HG03139 (cell line): Measurements from ENCODE around the gene KSR2.
"Not testable (repeated sequence)": the region's sequence is repeated elsewhere in the genome, so short reads cannot be mapped to it uniquely, and the experiment has no call there.

Experiments
- ATAC-seq: cut with Tn5 transposase; IDR thresholded peaks from one replicate; pipeline ENCODE4 v1.9.1; 2021; ENCODE audit not compliant: unreplicated experiment

The KSR2 gene

DNA sequence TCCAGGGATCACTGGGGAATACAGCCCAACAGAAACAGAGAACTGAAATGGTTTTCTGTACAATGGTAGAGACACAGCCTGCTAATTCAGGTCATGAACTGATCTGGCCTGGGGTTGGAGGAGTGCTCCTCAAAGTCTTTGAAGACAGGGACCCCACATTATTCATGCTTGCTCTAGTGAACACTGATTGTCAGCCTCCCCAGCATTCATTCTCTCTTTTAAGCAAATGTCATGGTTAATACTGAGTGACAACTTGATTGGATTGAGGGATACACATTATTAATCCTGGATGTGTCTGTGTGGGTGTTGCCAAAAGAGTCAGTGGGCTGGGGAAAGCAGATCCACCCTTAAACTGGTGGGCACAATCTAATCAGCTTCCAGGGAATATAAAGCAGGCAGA is 319.0 kb downstream of the KSR2 start:
- ATAC-seq, result no peak

DNA sequence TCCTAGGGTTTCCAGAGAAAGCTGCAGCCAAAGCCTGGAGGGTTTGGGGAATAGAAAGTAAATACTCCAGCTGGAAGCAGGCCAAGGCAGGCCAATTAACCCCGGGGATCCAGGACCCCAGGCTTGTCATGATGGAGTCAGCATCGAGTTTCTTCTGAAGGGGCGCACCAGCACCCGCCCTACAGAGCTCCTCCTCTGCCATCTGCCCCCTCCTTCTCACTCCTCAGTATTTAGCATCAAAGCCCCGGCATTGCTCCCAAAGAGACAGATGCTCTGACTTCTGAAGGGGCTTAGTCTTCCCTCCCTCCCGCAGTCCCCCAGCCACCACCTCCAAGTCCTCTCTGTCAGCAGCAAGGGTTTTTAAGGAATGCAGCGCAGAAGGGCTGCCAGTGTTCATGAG is 322.3 kb downstream of the KSR2 start:
- no peak for ATAC-seq

DNA sequence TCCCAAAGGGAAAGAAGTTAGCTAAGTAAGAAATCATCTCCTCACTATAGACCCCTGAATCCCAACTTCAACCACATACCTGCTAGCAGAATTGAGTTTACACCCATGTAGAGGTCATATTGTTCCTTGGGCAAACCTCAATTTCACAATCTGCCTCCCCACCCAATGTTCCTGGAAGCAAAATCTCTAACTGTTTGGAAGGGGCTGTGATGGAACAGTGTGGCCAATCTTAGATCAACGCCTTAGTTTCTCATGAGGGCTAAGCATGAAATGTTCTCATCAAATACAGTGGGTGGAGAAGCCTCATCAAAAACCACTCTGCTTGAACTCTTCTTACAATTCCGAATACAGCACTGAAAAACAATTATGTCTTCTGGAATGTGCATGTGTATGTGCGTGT is 323.3 kb downstream of the KSR2 start:
- no peak for ATAC-seq

DNA sequence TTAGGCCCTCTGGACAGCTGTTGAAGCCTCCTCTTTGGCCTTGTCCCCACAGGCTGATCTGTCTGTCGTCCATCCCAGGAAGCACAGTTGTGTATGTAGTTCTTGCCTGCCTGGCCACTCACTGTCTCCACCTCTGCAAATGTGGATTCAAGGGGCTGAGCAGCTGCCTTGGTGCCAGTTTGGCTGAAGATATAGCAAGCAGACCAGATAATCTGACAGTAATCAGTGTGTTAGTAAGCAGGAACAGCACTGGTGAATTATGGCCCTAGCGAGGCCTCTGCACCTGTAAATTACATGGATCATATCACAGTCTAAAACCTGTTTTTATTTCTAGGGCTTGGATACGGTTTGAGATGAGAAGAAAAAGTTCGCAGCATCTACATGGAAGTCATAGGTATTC is 324.8 kb downstream of the KSR2 start:
- ATAC-seq, result no peak

DNA sequence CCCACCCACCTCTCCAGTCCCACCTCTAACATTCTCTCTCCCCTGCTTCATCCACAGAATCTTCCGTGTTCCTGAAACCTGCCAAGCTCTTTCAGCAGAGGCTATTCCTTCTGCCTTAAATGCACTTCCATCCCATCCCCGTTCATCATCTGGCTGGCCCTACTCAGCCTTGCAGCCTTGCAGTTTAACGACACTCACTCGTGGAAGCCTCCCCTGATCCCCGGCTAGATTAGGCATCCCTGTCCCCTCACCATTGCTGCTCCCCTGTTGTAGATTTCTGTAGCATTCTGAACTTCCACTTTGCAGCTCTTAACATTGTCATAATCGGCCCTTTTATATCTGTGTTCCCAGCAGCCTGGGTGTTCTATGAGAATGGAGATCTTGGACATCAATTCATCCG is 326.9 kb downstream of the KSR2 start:
- no peak for ATAC-seq

DNA sequence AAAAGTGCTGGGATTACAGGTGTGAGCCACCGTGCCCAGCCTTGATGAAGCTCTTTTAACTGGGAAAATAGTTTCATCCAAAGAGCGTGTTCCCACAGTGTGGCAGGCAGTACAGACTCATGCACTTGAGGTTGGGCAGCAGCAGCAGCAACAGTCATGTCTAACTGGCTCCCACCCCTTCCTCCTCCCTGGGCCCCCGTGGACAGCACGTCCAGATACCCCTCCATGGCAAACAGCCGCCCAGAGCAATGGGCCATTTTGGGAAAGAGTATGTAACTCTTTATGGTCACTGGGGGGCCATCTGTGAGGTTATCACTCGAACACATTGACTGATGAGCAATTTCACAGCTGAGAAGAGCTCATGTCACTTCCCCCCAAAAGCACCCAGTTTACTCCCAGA is 328.3 kb downstream of the KSR2 start:
- no peak for ATAC-seq

DNA sequence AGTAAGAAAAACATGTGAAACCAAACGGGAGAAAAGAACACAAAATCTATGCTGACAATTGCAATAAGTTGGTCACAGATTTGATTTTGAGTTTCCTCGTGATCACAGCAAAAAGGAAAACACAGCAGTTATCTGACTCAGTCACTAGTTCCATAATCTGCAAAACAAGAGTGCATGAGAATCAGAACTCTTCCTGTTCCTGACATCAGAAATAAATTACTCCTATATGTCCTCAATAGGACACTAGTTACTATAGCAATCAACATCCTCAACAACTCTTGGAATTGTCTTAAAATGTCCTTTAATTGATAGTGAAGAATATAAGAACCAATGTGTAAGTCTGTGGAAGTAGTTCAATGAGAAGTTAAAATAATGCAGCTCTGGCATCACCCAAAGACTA is 339.3 kb downstream of the KSR2 start:
- ATAC-seq, result no peak

DNA sequence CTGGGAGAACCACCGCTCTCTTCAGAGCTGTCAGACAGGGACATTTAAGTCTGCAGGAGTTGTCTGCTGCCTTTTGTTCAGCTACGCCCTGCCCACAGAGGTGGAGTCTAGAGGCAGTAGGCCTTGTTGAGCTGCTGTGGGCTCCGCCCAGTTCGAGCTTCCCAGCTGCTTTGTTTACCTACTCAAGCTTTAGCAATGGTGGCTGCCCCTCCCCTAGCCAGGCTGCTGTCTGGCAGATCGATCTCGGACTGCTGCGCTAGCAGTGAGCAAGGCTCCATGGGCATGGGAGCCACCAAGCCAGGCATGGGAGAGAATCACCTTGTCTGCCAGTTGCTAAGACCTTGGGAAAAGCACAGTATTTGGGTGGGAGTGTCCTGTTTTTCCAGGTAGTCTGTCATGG is 340.1 kb downstream of the KSR2 start:
- ATAC-seq, result not testable (repeated sequence)

DNA sequence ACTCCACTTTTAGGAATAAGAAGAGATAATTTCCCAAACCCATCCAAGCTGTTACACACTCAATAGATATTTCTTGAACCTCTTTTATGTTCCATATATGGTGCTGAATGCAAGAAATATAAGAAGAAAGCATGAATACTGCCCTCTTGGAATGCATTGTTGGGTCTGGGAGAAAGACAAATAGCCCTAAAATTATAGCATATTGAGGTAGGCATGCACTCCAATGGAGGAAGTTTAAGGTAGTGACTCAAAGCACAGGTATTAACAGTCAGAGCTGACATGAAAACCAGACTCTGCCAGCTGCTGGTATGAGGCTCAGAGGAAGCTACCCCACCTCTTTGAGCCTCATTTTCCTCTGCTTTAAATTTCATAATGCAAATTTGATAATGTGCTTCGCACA is 346.0 kb downstream of the KSR2 start:
- ATAC-seq, result no peak

DNA sequence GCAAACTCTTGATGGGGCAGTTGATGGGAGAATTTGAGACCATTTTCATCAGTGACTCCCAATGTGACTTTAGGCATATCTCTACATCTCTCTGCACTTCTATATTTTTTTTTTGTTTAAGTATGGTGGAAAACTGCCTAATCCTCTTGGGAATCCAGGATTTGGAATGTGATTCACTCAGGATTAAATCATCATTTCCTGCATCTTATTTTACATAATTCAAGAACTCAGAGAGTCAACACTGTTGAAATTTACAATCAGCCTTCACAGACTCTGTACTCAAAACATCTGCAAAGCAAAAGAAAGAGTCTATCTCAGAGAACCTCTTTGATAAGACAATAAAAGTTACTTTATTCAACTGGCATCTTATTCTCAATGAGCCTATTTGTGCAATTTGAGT is 346.7 kb downstream of the KSR2 start:
- ATAC-seq, result no peak

DNA sequence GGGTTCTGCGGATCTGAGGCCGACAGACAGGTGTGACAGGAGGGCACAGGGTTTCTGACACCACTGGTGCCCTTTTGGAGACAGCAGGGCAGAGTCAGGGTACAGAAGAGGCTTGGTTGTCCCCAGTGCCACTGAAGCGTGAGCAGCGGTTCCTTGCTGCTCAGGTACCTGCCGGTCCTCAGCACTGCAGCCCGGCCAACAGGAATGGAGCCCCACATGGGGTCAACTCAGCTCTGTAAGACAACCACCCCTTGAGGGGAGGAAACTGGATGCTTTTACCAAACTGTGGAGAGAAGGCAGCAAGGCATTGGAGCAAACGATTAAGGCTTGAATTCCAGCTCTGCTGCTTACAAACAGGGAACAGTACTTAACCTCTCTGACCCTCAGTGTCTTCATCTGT is 361.0 kb downstream of the KSR2 start:
- ATAC-seq, result no peak

DNA sequence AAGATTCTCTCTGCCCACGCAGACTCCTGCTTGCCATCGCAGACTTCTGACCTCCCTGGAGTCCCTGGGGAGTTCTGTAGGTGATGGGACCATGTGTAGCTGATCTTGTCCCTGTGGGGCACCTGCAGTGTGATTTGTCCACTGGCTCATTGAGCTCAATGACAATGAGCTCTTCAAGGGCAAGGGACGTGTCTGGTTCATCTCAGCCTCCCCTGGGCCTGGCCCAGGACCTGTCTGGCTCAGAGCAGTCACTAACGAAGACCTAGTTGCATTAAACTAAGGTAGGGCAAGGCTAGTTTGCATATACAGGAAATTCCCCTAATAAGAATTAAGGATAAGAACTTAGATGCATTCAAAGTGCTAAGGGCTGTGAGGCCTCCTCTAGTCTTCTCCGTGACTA is 361.8 kb downstream of the KSR2 start:
- no peak for ATAC-seq

DNA sequence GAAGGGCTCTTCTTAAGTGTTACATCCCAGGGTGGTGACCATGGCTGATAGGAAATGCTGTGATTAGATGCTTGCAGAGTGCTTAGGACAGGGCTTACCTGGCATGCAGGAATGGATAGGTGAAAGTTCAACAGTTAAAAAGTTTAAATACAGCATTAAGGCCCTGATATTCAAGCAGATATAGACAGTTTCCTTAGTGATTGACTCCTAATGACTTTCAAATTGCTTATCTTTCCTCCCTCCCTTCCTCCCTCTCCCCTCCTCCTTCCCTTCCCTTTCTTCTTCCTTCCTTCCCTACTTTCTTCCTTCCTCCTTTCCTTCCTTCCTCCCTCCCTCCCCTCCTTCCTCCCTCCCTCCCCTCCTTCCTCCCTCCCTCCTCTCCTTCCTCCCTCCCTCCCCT is 362.8 kb downstream of the KSR2 start:
- ATAC-seq, result no peak

DNA sequence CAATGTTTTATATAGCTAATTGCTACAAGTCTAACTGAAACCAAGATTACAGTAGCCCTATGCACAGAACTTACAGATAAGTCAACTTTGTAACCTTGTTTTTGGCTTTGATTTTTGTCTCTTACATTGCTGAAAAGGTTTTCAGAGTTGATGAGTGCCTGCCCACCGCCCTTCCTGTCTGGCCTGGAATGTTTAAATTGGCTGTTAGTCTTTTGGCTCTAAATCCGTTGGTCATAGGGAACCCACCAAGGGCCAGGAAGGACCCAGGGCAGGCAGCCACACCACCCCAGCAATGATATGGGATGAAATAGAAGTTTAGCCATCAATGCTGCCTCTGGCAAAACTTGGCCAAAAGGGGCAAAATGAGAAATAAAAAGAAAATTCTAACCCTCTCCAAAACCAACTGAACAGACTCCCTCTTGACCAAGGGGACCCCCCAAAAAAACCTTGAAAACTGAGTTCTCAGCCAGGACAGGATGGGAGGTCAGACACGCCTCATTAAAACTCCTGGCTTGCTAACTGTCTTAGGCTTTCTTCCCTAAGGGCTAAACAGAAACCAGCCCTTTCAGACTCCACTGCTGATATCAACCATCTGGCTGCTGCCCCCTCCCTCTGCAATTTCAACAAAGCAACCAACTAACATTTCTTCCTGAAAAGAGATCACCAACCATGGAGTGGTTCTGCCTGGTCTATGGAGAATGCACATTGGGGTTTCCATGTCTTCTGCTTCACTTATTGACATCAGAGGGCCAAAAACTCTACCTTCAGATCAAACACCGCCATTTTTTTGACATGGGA is 365.3 kb downstream of the KSR2 start:
- no peak for ATAC-seq

DNA sequence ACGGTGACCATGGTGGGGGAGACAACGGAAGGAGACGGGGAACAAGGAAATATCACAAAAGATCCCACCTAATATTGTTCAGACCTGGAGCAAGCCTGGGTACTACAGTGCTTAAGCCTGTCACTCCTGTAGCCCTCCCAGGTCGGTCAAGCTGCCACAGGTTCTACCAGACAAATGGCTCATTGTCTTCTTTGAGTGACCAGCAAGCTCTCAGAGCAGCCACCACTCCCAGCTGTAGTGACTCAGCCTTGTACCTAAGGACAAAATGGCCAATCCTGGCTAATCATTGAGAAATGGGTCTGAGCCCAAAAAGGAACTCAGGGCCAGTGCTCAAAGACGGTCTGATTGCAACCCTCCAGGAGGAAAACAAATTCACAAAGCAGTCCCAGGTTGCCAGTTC is 368.9 kb downstream of the KSR2 start:
- ATAC-seq, result no peak

DNA sequence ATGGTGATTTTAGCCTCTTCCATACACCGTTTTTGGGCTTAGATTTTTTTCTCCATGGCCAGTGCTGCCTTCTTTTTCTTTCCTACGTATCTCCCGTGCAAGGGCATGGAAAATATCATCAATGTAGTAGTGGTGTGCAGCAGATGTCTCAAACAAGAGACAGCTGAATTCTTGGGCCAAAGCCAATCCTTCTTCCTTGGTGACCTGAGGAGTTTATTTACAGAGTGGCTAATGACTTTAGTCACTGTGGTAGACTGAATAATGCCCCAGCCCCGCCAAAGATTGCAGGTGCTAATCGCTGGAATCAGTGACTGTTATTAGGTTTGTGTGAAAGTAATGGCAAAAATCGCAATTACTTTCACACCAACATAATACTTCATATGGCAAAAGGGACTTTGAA is 371.8 kb downstream of the KSR2 start:
- ATAC-seq, result no peak

DNA sequence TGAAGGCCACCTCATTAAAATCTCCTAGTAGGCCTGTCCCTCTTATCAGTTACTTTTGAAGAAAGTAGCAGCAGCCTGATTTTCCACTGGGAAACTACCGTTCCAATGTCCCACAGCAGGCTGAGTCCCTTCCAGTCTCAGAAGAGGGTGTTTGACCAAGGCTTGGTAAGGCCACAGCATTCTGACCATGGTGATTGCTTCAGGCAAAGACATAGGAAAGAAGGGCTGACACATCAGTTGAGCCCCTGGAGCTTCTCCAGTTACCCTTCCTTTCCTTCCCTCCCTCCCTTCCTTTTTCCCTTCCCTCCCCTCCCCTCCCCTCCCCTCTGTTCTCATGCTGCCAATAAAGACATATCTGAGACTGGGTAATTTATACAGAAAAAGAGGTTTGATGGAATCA is 373.0 kb downstream of the KSR2 start:
- no peak for ATAC-seq

DNA sequence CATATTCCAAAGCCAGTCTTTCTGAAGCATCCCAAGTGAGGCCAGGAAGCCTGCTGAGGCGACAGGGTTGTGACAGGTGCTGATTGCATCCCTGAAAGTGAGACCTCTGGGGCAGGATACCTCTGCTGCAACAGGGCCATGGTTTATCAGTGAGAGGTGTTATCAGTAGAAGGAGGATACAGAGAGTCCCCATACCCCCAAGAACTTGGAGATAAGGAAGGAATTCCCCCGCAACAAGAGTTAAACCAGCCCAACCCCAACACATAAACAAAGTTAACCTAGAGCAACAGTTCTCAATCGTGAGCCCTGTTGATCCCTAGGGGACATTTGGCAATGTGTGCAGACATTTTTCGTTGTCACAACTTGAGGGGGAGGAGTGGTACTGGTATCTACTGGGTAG is 374.3 kb downstream of the KSR2 start:
- no peak for ATAC-seq

DNA sequence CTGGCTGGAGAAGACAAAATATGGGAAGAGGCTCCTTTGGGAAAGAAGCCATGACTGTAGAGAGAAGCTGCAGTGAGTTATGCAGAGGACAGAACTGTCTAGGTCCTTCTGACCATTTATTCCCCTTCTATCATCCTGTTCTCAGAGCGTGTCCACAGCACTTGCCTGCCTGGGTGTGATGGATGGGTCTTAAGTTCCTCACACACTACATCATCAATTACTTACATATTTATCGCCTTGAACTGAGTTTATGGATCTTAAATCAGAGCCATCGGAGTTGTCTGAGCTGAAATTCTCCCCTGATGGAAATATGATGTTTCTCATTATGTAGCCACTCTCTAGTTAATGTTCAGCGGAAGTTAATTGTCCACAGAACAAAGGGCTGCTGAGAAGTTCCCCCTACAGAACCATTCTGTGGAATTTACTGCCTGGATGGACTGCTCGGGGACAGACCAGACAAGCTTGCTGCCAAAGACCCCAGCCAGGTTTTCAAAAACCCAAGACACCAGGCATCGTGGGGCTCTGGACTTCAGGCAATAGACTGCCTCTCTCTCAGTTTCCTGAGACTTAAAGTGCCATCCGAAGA is 374.9 kb downstream of the KSR2 start:
- no peak for ATAC-seq

DNA sequence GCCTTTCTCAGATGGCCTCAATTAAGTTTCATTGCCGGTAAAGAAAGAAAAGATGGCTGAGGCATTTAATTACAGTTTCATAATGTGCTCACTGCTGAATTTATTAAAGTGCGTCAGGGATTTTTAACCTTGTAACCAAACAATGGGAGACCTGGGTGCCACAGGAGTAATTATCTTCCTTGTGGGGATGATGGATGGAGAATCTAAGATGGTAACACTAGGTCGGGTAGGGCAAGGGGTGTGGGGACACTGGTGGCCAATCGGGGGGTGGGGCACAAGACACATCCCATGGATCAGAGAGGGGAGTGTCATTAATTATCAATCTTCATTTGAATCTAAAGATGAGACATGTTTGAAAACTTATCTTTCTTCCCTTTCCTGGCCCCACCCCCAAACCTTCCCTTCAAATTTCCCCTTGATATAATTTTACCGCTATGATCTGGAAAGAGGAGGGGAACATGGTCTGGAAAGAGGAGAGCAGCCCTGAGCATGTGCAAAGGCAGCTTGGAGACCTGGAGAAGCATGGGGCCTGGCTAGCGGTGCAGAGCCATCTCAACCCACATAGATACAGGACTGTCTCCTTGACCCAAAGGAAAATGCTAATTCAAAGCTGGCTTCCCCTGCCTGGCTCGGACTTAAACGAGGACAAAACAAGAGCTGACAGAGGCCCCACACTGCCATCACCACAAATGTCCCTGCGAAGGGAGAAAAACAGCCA is 376.0 kb downstream of the KSR2 start:
- no peak for ATAC-seq

DNA sequence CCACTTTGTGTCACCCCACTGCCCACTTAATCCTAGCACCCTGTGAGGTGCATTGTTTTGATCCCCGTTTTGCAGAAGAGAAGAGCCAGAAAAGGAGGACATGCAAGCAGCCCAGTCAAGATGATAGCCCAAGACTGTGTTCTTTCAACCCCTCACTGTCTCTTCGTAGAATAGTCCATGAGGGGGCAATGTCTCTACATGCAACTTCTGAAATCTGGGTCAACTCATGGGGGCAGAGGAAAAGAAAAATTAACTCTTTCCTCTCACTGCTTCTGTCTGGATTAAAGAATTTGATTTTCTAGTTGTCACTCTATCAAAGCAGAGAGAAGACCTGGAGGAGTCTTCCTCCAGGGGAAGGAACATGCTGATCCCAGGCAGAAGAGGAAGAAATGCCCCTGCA is 377.8 kb downstream of the KSR2 start:
- no peak for ATAC-seq

DNA sequence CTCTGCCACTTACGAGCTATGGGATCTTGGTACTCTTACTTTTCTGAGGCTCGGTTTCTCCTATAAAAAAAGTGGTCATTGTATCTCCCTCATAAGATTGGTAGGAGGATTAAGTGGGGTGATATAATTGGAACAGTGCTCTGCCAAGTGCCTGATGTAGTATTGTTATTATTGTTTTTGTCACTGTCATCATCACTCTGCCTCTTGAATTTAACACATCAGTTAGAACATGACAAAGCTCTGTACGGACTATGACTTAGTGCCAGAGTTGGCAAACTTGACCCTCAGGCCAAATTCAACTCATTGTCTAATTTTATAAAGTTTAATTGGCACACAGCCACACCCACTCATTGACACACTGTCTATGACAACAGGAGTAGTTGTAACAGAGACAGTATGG is 378.4 kb downstream of the KSR2 start:
- no peak for ATAC-seq
